HEK293T (cell line): Measurements from ENCODE around the gene GATB.

Experiments used
- CTCF ChIA-PET: fragments of 350-600 bp; formaldehyde crosslinking; extraction: SDS; loops from one replicate; lab custom pipeline; 2021; ENCODE audit warnings: antibody characterized with exemption, inconsistent platforms; lab: Yijun Ruan, JAX
- POLR2A ChIA-PET: fragments of 350-600 bp; formaldehyde crosslinking; extraction: SDS; loops from one replicate; lab custom pipeline; 2020; ENCODE audit warnings: antibody characterized with exemption, inconsistent platforms; lab: Yijun Ruan, JAX
- DNase-seq: peaks from one replicate; pipeline ENCODE4 v3.0.0; 2012; ENCODE audit warnings: mixed read lengths; ENCODE audit errors: extremely low spot score
- ARNT ChIP-seq: fragments of 450-650 bp; IDR thresholded peaks from 2 replicates; pipeline ENCODE4 v1.6.1; 2017; ENCODE audit warnings: mild to moderate bottlenecking
- BHLHE40 ChIP-seq: fragments of 450-650 bp; IDR thresholded peaks from 2 replicates; pipeline ENCODE4 v1.6.1; 2016; ENCODE audit warnings: mild to moderate bottlenecking, moderate library complexity, borderline replicate concordance
- CTBP1 ChIP-seq: fragments of 450-650 bp; IDR thresholded peaks from 2 replicates; pipeline ENCODE4 v1.6.1; 2016; ENCODE audit warnings: borderline replicate concordance
- ELF4 ChIP-seq: fragments of 450-650 bp; IDR thresholded peaks from 2 replicates; pipeline ENCODE4 v1.6.1; 2017; ENCODE audit warnings: antibody characterized with exemption
- FOXA1 ChIP-seq: fragments of 450-650 bp; IDR thresholded peaks from 2 replicates; pipeline ENCODE4 v1.6.1; 2016; ENCODE audit warnings: mild to moderate bottlenecking
- FOXK2 ChIP-seq: fragments of 450-650 bp; IDR thresholded peaks from 2 replicates; pipeline ENCODE4 v1.6.1; 2016; ENCODE audit warnings: mild to moderate bottlenecking
- FOXM1 ChIP-seq: fragments of 450-650 bp; IDR thresholded peaks from 2 replicates; pipeline ENCODE4 v1.6.1; 2017; ENCODE audit warnings: mild to moderate bottlenecking, borderline replicate concordance
- HDGF ChIP-seq: fragments of 450-650 bp; IDR thresholded peaks from 2 replicates; pipeline ENCODE4 v1.6.1; 2017; ENCODE audit warnings: antibody characterized with exemption, borderline replicate concordance
- L3MBTL2 ChIP-seq: fragments of 450-650 bp; conservative IDR thresholded peaks from 2 replicates; pipeline ENCODE4 v1.6.1; 2016; ENCODE audit warnings: mild to moderate bottlenecking
- LEF1 ChIP-seq: fragments of 450-650 bp; IDR thresholded peaks from 2 replicates; pipeline ENCODE4 v1.6.1; 2017; ENCODE audit warnings: mild to moderate bottlenecking, borderline replicate concordance
- NFRKB ChIP-seq: fragments of 450-650 bp; IDR thresholded peaks from 2 replicates; pipeline ENCODE4 v1.6.1; 2016; ENCODE audit warnings: mild to moderate bottlenecking, moderate library complexity
- PKNOX1 ChIP-seq: fragments of 450-650 bp; IDR thresholded peaks from 2 replicates; pipeline ENCODE4 v1.6.1; 2016
- SP1 ChIP-seq: fragments of 450-650 bp; IDR thresholded peaks from 2 replicates; pipeline ENCODE4 v1.6.1; 2017
- SUZ12 ChIP-seq: fragments of 450-650 bp; IDR thresholded peaks from 2 replicates; pipeline ENCODE4 v1.6.1; 2016; ENCODE audit warnings: mild to moderate bottlenecking
- TARDBP ChIP-seq: fragments of 450-650 bp; IDR thresholded peaks from 2 replicates; pipeline ENCODE4 v1.6.1; 2016
- ZNF384 ChIP-seq: fragments of 450-650 bp; IDR thresholded peaks from 2 replicates; pipeline ENCODE4 v1.6.1; 2016

The GATB gene

GRCh38 chr4:151772274-151772673 lies 11.5 kb upstream of the GATB start:
- POLR2A ChIA-PET: no interaction called here
- CTCF ChIA-PET: interaction anchor here (0.6 kb wide), 1 partner anchor 628 kb away, joined by 3 read pairs; no protein-coding TSS in a partner anchor
- no peak for TF ChIP-seq HDGF
- no peak for TF ChIP-seq FOXK2
- no peak for TF ChIP-seq BHLHE40
- TF ChIP-seq L3MBTL2: no peak
- TF ChIP-seq NFRKB: no peak
- no peak for TF ChIP-seq FOXA1
- TF ChIP-seq PKNOX1: no peak
- TF ChIP-seq SP1: no peak
- no peak for TF ChIP-seq FOXM1
- no peak for TF ChIP-seq ARNT
- no peak for TF ChIP-seq TARDBP
- no peak for TF ChIP-seq ZNF384
- TF ChIP-seq LEF1: no peak
- DNase-seq: no peak

- POLR2A ChIA-PET: no interaction called here
- no peak for TF ChIP-seq SP1
- no peak for TF ChIP-seq FOXA1
- TF ChIP-seq PKNOX1: no peak
- TF ChIP-seq TARDBP: no peak
- TF ChIP-seq L3MBTL2: no peak
- no peak for TF ChIP-seq SUZ12
- TF ChIP-seq ZNF384: no peak
- TF ChIP-seq ELF4: no peak
- no peak for TF ChIP-seq FOXK2
- DNase-seq: no peak
- CTCF ChIA-PET: interaction anchor here (0.6 kb wide), 1 partner anchor 629 kb away, joined by 3 read pairs; no protein-coding TSS in a partner anchor
Measured at GRCh38 chr4:151771664-151772063, 10.9 kb upstream of the GATB start.

- DNase-seq: no peak
- CTCF ChIA-PET: no interaction called here
- POLR2A ChIA-PET: interaction anchor here (1.7 kb wide), 1 partner anchor 9 kb away, joined by 4 read pairs; the partner anchor contains the start of gene GATB
- no peak for TF ChIP-seq ZNF384
- TF ChIP-seq FOXA1: no peak
- no peak for TF ChIP-seq LEF1
Measured at GRCh38 chr4:151770154-151770553, 9.3 kb upstream of the GATB start.

- DNase-seq: no peak
- ChIA-PET CTCF (no interaction called here), POLR2A (no interaction called here)
- TF ChIP-seq FOXK2 (no peak), NFRKB (no peak), PKNOX1 (no peak), L3MBTL2 (no peak), ARNT (no peak), TARDBP (no peak), FOXM1 (no peak), HDGF (no peak), ELF4 (no peak), LEF1 (no peak), CTBP1 (no peak), SUZ12 (no peak), ZNF384 (no peak), FOXA1 (no peak), SP1 (no peak), BHLHE40 (no peak)
Measured at GRCh38 chr4:151768835-151769234, 8.0 kb upstream of the GATB start.

GRCh38 chr4:151766691-151767090 lies 5.9 kb upstream of the GATB start:
- no peak for TF ChIP-seq NFRKB
- TF ChIP-seq HDGF: no peak
- TF ChIP-seq FOXK2: no peak
- no peak for TF ChIP-seq FOXM1
- no peak for TF ChIP-seq ARNT
- no peak for TF ChIP-seq ZNF384
- TF ChIP-seq FOXA1: no peak
- no peak for TF ChIP-seq CTBP1
- TF ChIP-seq SP1: no peak
- no peak for TF ChIP-seq BHLHE40
- no peak for TF ChIP-seq LEF1
- CTCF ChIA-PET: no interaction called here
- DNase-seq: no peak
- POLR2A ChIA-PET: no interaction called here

- CTCF ChIA-PET: no interaction called here
- POLR2A ChIA-PET: no interaction called here
Measured at GRCh38 chr4:151760002-151760401, 805 bp downstream of the GATB start.

More at GRCh38 chr4:151760002-151760401, 805 bp downstream of the GATB start:
- TF ChIP-seq PKNOX1 (no peak), FOXM1 (no peak), ELF4 (no peak), FOXA1 (no peak), FOXK2 (no peak), L3MBTL2 (no peak), LEF1 (no peak), HDGF (no peak), TARDBP (no peak)
- no peak for DNase-seq
